Endodermal cell (in vitro differentiated cells): ENCODE results near the gene MUC6. TPM values are rescaled to one million over a fixed set of nuclear protein-coding genes. Genes with fewer than 3 reads are reported as not detected.
A peak's percentile ranks its signal among the peaks of the same experiment; 100 is the strongest.

Source experiments
- DNase-seq: peaks from one replicate; pipeline ENCODE4 v3.0.0-alpha.2; 2017
- H3K27ac ChIP-seq: 2 replicates; pipeline ENCODE4 v1.5.1; 2013; ENCODE audit warnings: mild to moderate bottlenecking, low read depth, low read length, moderate library complexity
- H3K27me3 ChIP-seq: 2 replicates; pipeline ENCODE4 v1.6.1; 2013; ENCODE audit warnings: mild to moderate bottlenecking, low read length, moderate library complexity; ENCODE audit not compliant: insufficient read depth, control insufficient read depth, poor library complexity, severe bottlenecking
- H3K36me3 ChIP-seq: 2 replicates; pipeline ENCODE4 v1.7.0; 2013; ENCODE audit warnings: mild to moderate bottlenecking, low read length, moderate library complexity; ENCODE audit not compliant: control insufficient read depth, insufficient read depth
- H3K4me1 ChIP-seq: one replicate; pipeline ENCODE4 v1.7.0; 2013; ENCODE audit warnings: low read length; ENCODE audit not compliant: control insufficient read depth, insufficient read depth
- H3K4me3 ChIP-seq: 2 replicates; pipeline ENCODE4 v1.5.1; 2013; ENCODE audit warnings: mild to moderate bottlenecking, low read length, moderate library complexity
- H3K9ac ChIP-seq: 2 replicates; pipeline ENCODE4 v1.6.1; 2013; ENCODE audit warnings: mild to moderate bottlenecking, low read length, moderate library complexity; ENCODE audit not compliant: poor library complexity, severe bottlenecking; ENCODE audit errors: extremely low read depth
- H3K9me3 ChIP-seq: 2 replicates; pipeline ENCODE4 v1.6.1; 2013; ENCODE audit warnings: mild to moderate bottlenecking, low read length, moderate library complexity; ENCODE audit not compliant: control insufficient read depth
- H3K27ac Mint-ChIP-seq: 2 replicates; pipeline ENCODE4 v1.8.0; 2020; ENCODE audit warnings: mixed read lengths
- H3K27me3 Mint-ChIP-seq: 2 replicates; pipeline ENCODE4 v1.8.0; 2021; ENCODE audit warnings: mild to moderate bottlenecking, mixed read lengths; ENCODE audit not compliant: insufficient read depth
- H3K36me3 Mint-ChIP-seq: 2 replicates; pipeline ENCODE4 v1.8.0; 2020; ENCODE audit warnings: low read depth, mixed read lengths
- H3K4me1 Mint-ChIP-seq: 2 replicates; pipeline ENCODE4 v1.8.0; 2020; ENCODE audit warnings: mixed read lengths
- H3K4me3 Mint-ChIP-seq: 2 replicates; pipeline ENCODE4 v1.8.0; 2020; ENCODE audit warnings: mild to moderate bottlenecking, moderate library complexity, mixed read lengths
- H3K9me3 Mint-ChIP-seq: 2 replicates; pipeline ENCODE4 v1.8.0; 2020; ENCODE audit warnings: mild to moderate bottlenecking, mixed read lengths
- WGBS, 2 experiments: methylation state at CpG; one replicate each; pipeline versions ENCODE4 v1.1.5 to v1.1.7; 2013; ENCODE audit warnings: missing lambda C conversion rate in 2 of 2, mixed read lengths in 1 of 2; ENCODE audit not compliant: insufficient coverage in 1 of 2, insufficient read length in 1 of 2; 5-methylcytosine and 5-hydroxymethylcytosine counted together
- total RNA-seq, 2 donors: library from RNA; stranded (reverse); fragmentation: NEBNext Ultra II Directional in 1 of 2; extraction: Animal tissue kit (Norgen Biotek cat#: 25700) in 1 of 2; gene quantifications; 2 replicates in 1 of 2; 3 replicates in 1 of 2; pipeline ENCODE4 v1.2.1, GENCODE V29; 2021
- TF ChIP-seq, protein P1 (sequence below): fragments of 200-600 bp; sonication (generic); conservative IDR thresholded peaks from 2 replicates; pipeline ENCODE4 v1.5.0; 2021; ENCODE audit warnings: antibody characterized with exemption, mild to moderate bottlenecking

The MUC6 gene
- total RNA-seq, 2 donors from 2014 or later: 0.26 to 0.40 TPM

DNA sequence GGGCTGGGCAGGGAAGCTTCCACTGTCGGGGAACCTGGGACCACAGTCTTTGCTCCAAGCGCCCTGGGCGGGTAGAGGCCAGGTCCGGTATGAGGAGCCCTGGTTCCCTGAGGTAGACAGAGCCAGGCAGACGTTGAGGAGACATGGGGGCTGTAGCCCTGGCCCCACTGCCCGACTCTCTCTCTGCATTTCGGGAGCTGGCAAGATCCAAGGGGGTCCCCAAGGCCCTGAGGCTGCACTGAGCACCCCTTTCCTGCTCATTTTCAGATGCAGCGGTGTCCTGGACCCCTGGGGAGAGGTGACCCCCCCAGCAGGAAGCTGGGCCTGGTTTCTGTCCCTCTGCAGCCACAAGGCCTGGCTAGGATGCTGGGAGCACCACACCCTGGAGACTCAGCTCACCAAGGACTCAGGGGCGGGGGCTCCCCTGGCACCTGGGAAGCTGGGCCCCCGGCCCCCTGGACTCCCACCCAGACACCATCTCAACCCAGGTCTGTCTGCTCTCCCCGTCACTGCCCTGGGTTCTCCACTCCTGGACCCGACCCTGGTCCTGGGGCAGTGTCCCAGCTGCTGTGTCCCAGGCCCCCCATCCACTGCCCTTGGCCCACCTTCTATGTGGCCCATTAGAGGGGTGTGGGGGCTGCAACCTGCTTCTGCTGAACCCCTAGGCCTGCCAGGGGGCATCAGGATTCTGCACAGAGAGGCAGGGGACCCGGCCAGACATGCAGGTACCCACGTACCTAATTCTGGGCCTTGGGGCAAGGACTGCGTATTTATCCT, 15.0 kb upstream of the MUC6 start:
- Mint-ChIP-seq H3K36me3 (no peaks in the 10 kb centered on the region), H3K4me1 (no peaks in the 10 kb centered on the region), H3K27me3 (peaks cover 2% of the 10 kb centered on the region), H3K9me3 (no peaks in the 10 kb centered on the region), H3K27ac (no peak overlapping the region), H3K4me3 (no peak overlapping the region)
- Histone ChIP-seq H3K27ac (no peak overlapping the region), H3K36me3 (no peaks in the 10 kb centered on the region), H3K9me3 (no peaks in the 10 kb centered on the region), H3K4me1 (no peaks in the 10 kb centered on the region), H3K27me3 (no peaks in the 10 kb centered on the region), H3K9ac (no peak overlapping the region), H3K4me3 (no peak overlapping the region)
- no peak for DNase-seq
- WGBS, 2 experiments: 68 to 82% methylated on average over 9 to 15 of the region's 15 CpGs
- TF ChIP-seq, protein P1, sequence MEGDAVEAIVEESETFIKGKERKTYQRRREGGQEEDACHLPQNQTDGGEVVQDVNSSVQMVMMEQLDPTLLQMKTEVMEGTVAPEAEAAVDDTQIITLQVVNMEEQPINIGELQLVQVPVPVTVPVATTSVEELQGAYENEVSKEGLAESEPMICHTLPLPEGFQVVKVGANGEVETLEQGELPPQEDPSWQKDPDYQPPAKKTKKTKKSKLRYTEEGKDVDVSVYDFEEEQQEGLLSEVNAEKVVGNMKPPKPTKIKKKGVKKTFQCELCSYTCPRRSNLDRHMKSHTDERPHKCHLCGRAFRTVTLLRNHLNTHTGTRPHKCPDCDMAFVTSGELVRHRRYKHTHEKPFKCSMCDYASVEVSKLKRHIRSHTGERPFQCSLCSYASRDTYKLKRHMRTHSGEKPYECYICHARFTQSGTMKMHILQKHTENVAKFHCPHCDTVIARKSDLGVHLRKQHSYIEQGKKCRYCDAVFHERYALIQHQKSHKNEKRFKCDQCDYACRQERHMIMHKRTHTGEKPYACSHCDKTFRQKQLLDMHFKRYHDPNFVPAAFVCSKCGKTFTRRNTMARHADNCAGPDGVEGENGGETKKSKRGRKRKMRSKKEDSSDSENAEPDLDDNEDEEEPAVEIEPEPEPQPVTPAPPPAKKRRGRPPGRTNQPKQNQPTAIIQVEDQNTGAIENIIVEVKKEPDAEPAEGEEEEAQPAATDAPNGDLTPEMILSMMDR: peak; percentile 1

DNA sequence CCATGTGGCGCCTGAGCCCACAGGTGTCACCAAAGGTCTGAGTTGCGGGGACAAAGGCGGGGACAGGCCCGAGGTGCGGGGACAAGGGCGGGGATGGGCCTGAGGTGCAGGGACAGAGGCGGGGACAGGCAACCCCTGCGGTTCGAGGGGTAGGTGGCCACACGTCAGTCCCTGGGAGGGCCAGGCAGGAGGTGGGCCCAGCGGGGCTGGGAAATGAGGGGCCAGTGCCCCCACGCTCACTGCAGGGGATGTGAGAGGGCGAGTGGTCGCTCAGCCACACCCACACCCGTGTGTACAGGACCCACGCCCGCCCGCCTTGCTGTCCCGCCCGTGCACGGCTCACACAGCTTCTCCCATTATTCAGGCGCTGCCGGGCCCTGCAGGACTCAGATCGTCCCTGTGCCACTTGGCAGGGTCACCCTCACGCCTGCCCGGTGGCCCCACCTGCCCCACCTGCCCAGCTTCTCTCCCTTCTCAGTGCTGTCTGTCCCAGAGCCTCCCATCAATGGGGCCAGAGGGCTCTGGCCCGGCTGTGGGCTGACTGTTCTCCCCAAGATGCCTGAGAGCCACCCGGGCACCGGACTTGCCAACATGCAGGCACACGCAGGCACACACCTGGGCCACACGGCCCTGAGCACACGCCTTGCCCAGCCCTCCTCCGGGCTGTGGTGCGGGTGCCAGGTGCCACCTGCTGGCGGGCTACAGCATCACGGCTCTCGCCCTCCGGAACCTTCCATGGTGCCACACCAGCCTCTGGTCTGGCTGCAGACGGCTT, 14.2 kb upstream of the MUC6 start:
- no peak overlapping the region for H3K9ac ChIP-seq
- H3K4me3 ChIP-seq: no peak overlapping the region
- H3K27me3 ChIP-seq: no peaks in the 10 kb centered on the region
- no peaks in the 10 kb centered on the region for H3K4me1 Mint-ChIP-seq
- H3K27ac Mint-ChIP-seq: no peak overlapping the region
- H3K9me3 ChIP-seq: no peaks in the 10 kb centered on the region
- peaks cover 2% of the 10 kb centered on the region for H3K27me3 Mint-ChIP-seq
- no peaks in the 10 kb centered on the region for H3K36me3 Mint-ChIP-seq
- no peak overlapping the region for H3K4me3 Mint-ChIP-seq
- TF ChIP-seq, protein P1: peak; percentile 95
- no peaks in the 10 kb centered on the region for H3K4me1 ChIP-seq
- DNase-seq: peak; percentile 94
- no peaks in the 10 kb centered on the region for H3K9me3 Mint-ChIP-seq
- no peaks in the 10 kb centered on the region for H3K36me3 ChIP-seq
- WGBS, 2 experiments: 68% methylated on average over 33 to 39 of the region's 39 CpGs
- no peak overlapping the region for H3K27ac ChIP-seq

DNA sequence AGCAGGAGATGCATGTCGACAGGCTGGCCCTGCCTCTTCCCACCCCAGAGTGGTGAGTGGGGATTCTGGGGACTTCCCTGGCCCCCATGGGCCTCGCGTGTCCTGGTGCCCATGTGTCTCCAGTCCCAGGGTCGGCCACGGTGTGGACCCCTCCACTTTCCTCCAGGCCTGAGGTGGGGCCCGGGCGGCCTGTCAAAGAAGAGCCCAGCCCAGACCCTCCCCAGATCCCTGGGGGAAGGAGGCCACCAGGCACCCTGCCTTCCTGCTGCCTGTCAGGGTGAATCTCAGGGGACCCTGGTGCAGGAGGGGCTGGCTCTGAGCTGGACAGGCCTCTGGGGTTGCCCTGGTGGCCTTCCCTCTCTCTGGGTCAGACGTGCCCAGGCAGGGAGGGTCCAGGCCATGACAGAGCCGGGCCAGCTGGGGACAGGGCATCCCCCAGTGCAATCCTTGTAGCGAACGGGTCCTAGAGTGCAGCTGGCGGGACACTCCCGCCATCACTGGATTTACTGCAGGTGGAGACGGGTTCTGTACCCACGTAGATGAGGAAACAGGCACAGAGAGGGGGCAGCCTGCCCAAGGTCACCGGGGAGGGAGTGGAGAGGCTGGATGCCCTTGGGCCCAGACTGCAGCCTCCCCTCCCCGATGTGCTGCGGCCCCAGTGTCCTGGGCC, 13.5 kb upstream of the MUC6 start:
- H3K4me3 ChIP-seq: no peak overlapping the region
- H3K27ac ChIP-seq: no peak overlapping the region
- peaks cover 2% of the 10 kb centered on the region for H3K9me3 Mint-ChIP-seq
- 91 to 92% methylated on average over 14 to 18 of the region's 18 CpGs for whole genome bisulfite sequencing, 2 experiments
- H3K4me1 ChIP-seq: no peaks in the 10 kb centered on the region
- H3K4me3 Mint-ChIP-seq: no peak overlapping the region
- H3K27me3 Mint-ChIP-seq: peaks cover 2% of the 10 kb centered on the region
- no peaks in the 10 kb centered on the region for H3K36me3 Mint-ChIP-seq
- TF ChIP-seq, protein P1: no peak
- no peaks in the 10 kb centered on the region for H3K36me3 ChIP-seq
- no peak overlapping the region for H3K27ac Mint-ChIP-seq
- no peaks in the 10 kb centered on the region for H3K27me3 ChIP-seq
- H3K9me3 ChIP-seq: peaks cover 3% of the 10 kb centered on the region
- DNase-seq: peak; percentile 39
- H3K4me1 Mint-ChIP-seq: no peaks in the 10 kb centered on the region
- no peak overlapping the region for H3K9ac ChIP-seq
